HG02884 (cell line): Measurements from ENCODE around the gene PTPDC1.

Source experiments
- ATAC-seq: cut with Tn5 transposase; IDR thresholded peaks from one replicate; pipeline ENCODE4 v1.9.1; 2021; ENCODE audit warnings: mild to moderate bottlenecking, moderate library complexity; ENCODE audit not compliant: unreplicated experiment

PTPDC1 gene

GRCh38 chr9:94084314-94084713 is at the start of gene PTPDC1:
Gene PTPDC1 (plus strand): TSS chr9:94084464. CDS start chr9:94084531, 67 bp downstream.
- no peak for ATAC-seq

GRCh38 chr9:94034511-94034910 is 49.8 kb upstream of the PTPDC1 start:
- no peak for ATAC-seq

GRCh38 chr9:94039786-94040185 is 44.5 kb upstream of the PTPDC1 start:
- no peak for ATAC-seq

- ATAC-seq, result no peak
These were observed 41.5 kb upstream of the PTPDC1 start for GRCh38 chr9:94042516-94043360.

- ATAC-seq, result no peak
These were observed 29.5 kb upstream of the PTPDC1 start for GRCh38 chr9:94054716-94055115.

- ATAC-seq, result no peak
These were observed 27.8 kb upstream of the PTPDC1 start for GRCh38 chr9:94056442-94056974.

GRCh38 chr9:94057918-94058317 is 26.3 kb upstream of the PTPDC1 start:
- no peak for ATAC-seq

- ATAC-seq, result no peak
These were observed 22.4 kb upstream of the PTPDC1 start for GRCh38 chr9:94061864-94062263.

GRCh38 chr9:94065535-94065961 is 18.7 kb upstream of the PTPDC1 start:
- ATAC-seq, result no peak

GRCh38 chr9:94068257-94068656 is 16.0 kb upstream of the PTPDC1 start:
- ATAC-seq, result no peak

- ATAC-seq, result no peak
These were observed 7.7 kb upstream of the PTPDC1 start for GRCh38 chr9:94076557-94076956.

- no peak for ATAC-seq
These were observed 6.2 kb upstream of the PTPDC1 start for GRCh38 chr9:94078086-94078485.

GRCh38 chr9:94079236-94079635 is 5.0 kb upstream of the PTPDC1 start:
- no peak for ATAC-seq

- ATAC-seq, result no peak
These were observed 4.0 kb upstream of the PTPDC1 start for GRCh38 chr9:94080249-94080648.

- no peak for ATAC-seq
These were observed 2.8 kb upstream of the PTPDC1 start for GRCh38 chr9:94081435-94081834.

GRCh38 chr9:94081864-94082463 is 2.3 kb upstream of the PTPDC1 start:
- ATAC-seq, result no peak

- ATAC-seq, result no peak
These were observed 1.7 kb upstream of the PTPDC1 start for GRCh38 chr9:94082553-94082952.

GRCh38 chr9:94082956-94083355 is 1.3 kb upstream of the PTPDC1 start:
- no peak for ATAC-seq

- no peak for ATAC-seq
These were observed 880 bp upstream of the PTPDC1 start for GRCh38 chr9:94083384-94083783.

- ATAC-seq, result no peak
These were observed 887 bp downstream of the PTPDC1 start for GRCh38 chr9:94085062-94085639.

GRCh38 chr9:94086486-94087345 is 2.5 kb downstream of the PTPDC1 start:
- ATAC-seq, result no peak
